ENCODE data around the gene MROH8. TPM values are rescaled to one million over a fixed set of nuclear protein-coding genes. Genes with fewer than 3 reads are reported as not detected.

The MROH8 gene
- polyA plus RNA-seq, 1 of the 3 experiments (the other 2 are of a cell fraction): 3.5 TPM

GRCh38 chr20:37205794-37206193, 26.4 kb upstream of the MROH8 start (continued):
- TF ChIP-seq USF2 (IDR thresholded peaks at IDR 0.05; ENCODE audit: borderline replicate concordance, low read depth, low read length): no peak

- H3K27me3 ChIP-seq (ENCODE audit: insufficient read depth): no peaks in the 10 kb centered on the region
- ChIA-PET CTCF (interaction anchor here (1.3 to 2.3 kb wide), 4 partner anchors 10 to 18 kb away, joined by 3 to 13 read pairs (median 5); no protein-coding TSS in a partner anchor), POLR2A (no interaction called here)
- H3K4me1 ChIP-seq (ENCODE audit: control insufficient read depth in 1 of 2, insufficient read depth in 2 of 2, low read depth in 1 of 2, low read length in 1 of 2): peaks cover 13 to 26% of the 10 kb centered on the region in 2 experiments
- no peak overlapping the region for H3K4me2 ChIP-seq
- H3K9me2 ChIP-seq: no peaks in the 10 kb centered on the region
- no peak for DNase-seq
- 98% methylated on average over 6 of the region's 6 CpGs for WGBS (ENCODE audit: low lambda C conversion rate)
- no peak overlapping the region; a peak in 1 of 4 replicates for H3K27ac ChIP-seq (ENCODE audit: low read depth in 2 of 2, low read length in 1 of 2)
- no peak overlapping the region for H3K9ac ChIP-seq
- no peaks in the 10 kb centered on the region for H3K9me3 ChIP-seq
- H3K4me3 ChIP-seq (ENCODE audit: low read depth in 2 of 2, low read length in 1 of 2): no peak overlapping the region
- H2AFZ ChIP-seq (ENCODE audit: low read depth): no peak overlapping the region
- H3K79me2 ChIP-seq (ENCODE audit: insufficient read depth): peaks cover 35% of the 10 kb centered on the region
- peaks cover 69 to 83% of the 10 kb centered on the region in 2 experiments for H3K36me3 ChIP-seq (replicated peaks in 1 of 2; ENCODE audit: control insufficient read depth in 1 of 2, insufficient read depth in 2 of 2, low read length in 1 of 2)
- peaks cover 15% of the 10 kb centered on the region for H3F3A ChIP-seq (replicated peaks; ENCODE audit: insufficient read depth)
- peaks cover 14% of the 10 kb centered on the region for H4K20me1 ChIP-seq (ENCODE audit: insufficient read depth)
- no peak for TF ChIP-seq GATA2 (CRISPR knock-in tag; IDR thresholded peaks at IDR 0.05)
- TF ChIP-seq RXRA (IDR thresholded peaks at IDR 0.05; ENCODE audit: borderline replicate concordance, low read depth): no peak
- TF ChIP-seq SIN3A (IDR thresholded peaks at IDR 0.05; ENCODE audit: borderline replicate concordance, low read depth, low read length): no peak
- no peak for TF ChIP-seq RCOR1 (IDR thresholded peaks at IDR 0.05; ENCODE audit: low read length)
- TF ChIP-seq MXI1 (IDR thresholded peaks at IDR 0.05; ENCODE audit: low read depth, low read length): no peak
- no peak for TF ChIP-seq POLR2AphosphoS5 (IDR thresholded peaks at IDR 0.05; ENCODE audit: low read depth, low read length)
- no peak for TF ChIP-seq ZBTB33 (IDR thresholded peaks at IDR 0.05; ENCODE audit: borderline replicate concordance, low read depth)
- no peak for TF ChIP-seq NFIC (IDR thresholded peaks at IDR 0.05; ENCODE audit: borderline replicate concordance)
Measured at GRCh38 chr20:37205130-37205529, 25.8 kb upstream of the MROH8 start.

GRCh38 chr20:37204056-37204455, 24.7 kb upstream of the MROH8 start:
- H3K9me2 ChIP-seq: no peaks in the 10 kb centered on the region
- H2AFZ ChIP-seq (ENCODE audit: low read depth): no peak overlapping the region
- H3K36me3 ChIP-seq (replicated peaks in 1 of 2; ENCODE audit: control insufficient read depth in 1 of 2, insufficient read depth in 2 of 2, low read length in 1 of 2): peaks cover 64 to 81% of the 10 kb centered on the region in 2 experiments
- peak overlapping the region in 1 of 2 experiments; percentile 93; a peak in 1 of 4 replicates for H3K27ac ChIP-seq (ENCODE audit: low read depth in 2 of 2, low read length in 1 of 2)
- DNase-seq: no peak
- no peaks in the 10 kb centered on the region for H3K27me3 ChIP-seq (ENCODE audit: insufficient read depth)
- no peak overlapping the region for H3K9ac ChIP-seq
- ChIA-PET CTCF (interaction anchor here (1.3 to 4.4 kb wide), 7 partner anchors 9 to 330 kb away, joined by 3 to 35 read pairs (median 7); no protein-coding TSS in a partner anchor), POLR2A (no interaction called here)
- peaks cover 14% of the 10 kb centered on the region for H4K20me1 ChIP-seq (ENCODE audit: insufficient read depth)
- H3K9me3 ChIP-seq: no peaks in the 10 kb centered on the region
- no peak overlapping the region for H3K4me3 ChIP-seq (ENCODE audit: low read depth in 2 of 2, low read length in 1 of 2)
- 92% methylated on average over 3 of the region's 3 CpGs for WGBS (ENCODE audit: low lambda C conversion rate)
- TF ChIP-seq JUND (IDR thresholded peaks at IDR 0.05) (no peak), CHD2 (IDR thresholded peaks at IDR 0.05; ENCODE audit: low read length, partially characterized antibody) (no peak), ZBTB33 (IDR thresholded peaks at IDR 0.05; ENCODE audit: borderline replicate concordance, low read depth) (no peak)
- H3F3A ChIP-seq (replicated peaks; ENCODE audit: insufficient read depth): peaks cover 15% of the 10 kb centered on the region
- peaks cover 42% of the 10 kb centered on the region for H3K79me2 ChIP-seq (ENCODE audit: insufficient read depth)
- no peak overlapping the region for H3K4me2 ChIP-seq
- H3K4me1 ChIP-seq (ENCODE audit: control insufficient read depth in 1 of 2, insufficient read depth in 2 of 2, low read depth in 1 of 2, low read length in 1 of 2): peaks cover 13 to 26% of the 10 kb centered on the region in 2 experiments
